Gastroesophageal sphincter (tissue), 4 donors: ENCODE data around the gene UPP1. TPM values are rescaled to one million over a fixed set of nuclear protein-coding genes. Genes with fewer than 3 reads are reported as not detected.
"Not testable (repeated sequence)": the region's sequence is repeated elsewhere in the genome, so short reads cannot be mapped to it uniquely, and the experiment has no call there.

Experiments used
- ATAC-seq: fragments of 150-250 bp; one replicate; pipeline ENCODE4 v1.9.1; 2016; ENCODE audit warnings: mild to moderate bottlenecking, moderate library complexity
- H3K27ac ChIP-seq, 4 donors: fragments of 200-600 bp; sonication (generic) in 3 of 4; 1 replicate in 3 of 4; 2 replicates in 1 of 4; pipeline ENCODE4 v1.5.1; 2016 to 2019
- H3K27me3 ChIP-seq: fragments of 200-600 bp; sonication (generic); one replicate; pipeline ENCODE4 v1.5.1; 2019
- H3K36me3 ChIP-seq, 2 donors: fragments of 200-600 bp; sonication (generic); one replicate each; pipeline ENCODE4 v1.5.1; 2019; ENCODE audit warnings: control low read depth in 1 of 2
- H3K4me1 ChIP-seq, 3 donors: fragments of 200-600 bp; sonication (generic); 1 replicate in 2 of 3; 2 replicates in 1 of 3; pipeline ENCODE4 v1.5.1; 2016 to 2019; ENCODE audit warnings: control low read depth in 2 of 3
- H3K4me3 ChIP-seq, 2 donors: fragments of 200-600 bp; sonication (generic); one replicate each; pipeline ENCODE4 v1.5.1; 2019; ENCODE audit warnings: mild to moderate bottlenecking in 1 of 2, moderate library complexity in 1 of 2
- H3K9me3 ChIP-seq, 3 donors: fragments of 200-600 bp; sonication (generic); one replicate each; pipeline ENCODE4 v1.5.1; 2017 to 2019; ENCODE audit warnings: control low read depth in 2 of 3
- CTCF ChIP-seq, 4 experiments: fragments of 200-600 bp in 2 of 4; fragments of 450-650 bp in 2 of 4; sonication (generic) in 1 of 4; IDR thresholded peaks; one replicate each; pipeline ENCODE4 v1.5.1; 2017 to 2019; ENCODE audit warnings: antibody characterized with exemption in 4 of 4, mild to moderate bottlenecking in 2 of 4, moderate library complexity in 2 of 4
- EP300 ChIP-seq: sonication (generic); formaldehyde crosslinking; IDR thresholded peaks from one replicate; pipeline ENCODE4 v1.6.1; 2017; ENCODE audit warnings: antibody characterized with exemption, mild to moderate bottlenecking
- POLR2A ChIP-seq, 2 donors: fragments of 450-650 bp; IDR thresholded peaks; one replicate each; pipeline ENCODE4 v1.6.1; 2017; ENCODE audit warnings: antibody characterized with exemption in 2 of 2, mild to moderate bottlenecking in 2 of 2, moderate library complexity in 1 of 2
- POLR2AphosphoS5 ChIP-seq: sonication (generic); formaldehyde crosslinking; IDR thresholded peaks from one replicate; pipeline ENCODE4 v1.6.1; 2017; ENCODE audit warnings: antibody characterized with exemption
- WGBS, 2 donors: methylation state at CpG; one replicate each; pipeline ENCODE4 v1.1.5; 2018; ENCODE audit warnings: low coverage in 1 of 2; 5-methylcytosine and 5-hydroxymethylcytosine counted together
- total RNA-seq, 4 donors: library from RNA; depleted of rRNA; stranded (reverse); fragments of >200 nt; gene quantifications; one replicate each; pipeline ENCODE4 v1.1.0, GENCODE V29; 2016

Gene UPP1
- total RNA-seq, 4 donors from 2014 or later: 6.1 to 27.6 (median 12.0) TPM

- Histone ChIP-seq H3K27me3 (no peaks in the 10 kb centered on the region), H3K4me1 (peaks cover 0 to 9% (median 0%) of the 10 kb centered on the region in 3 donors), H3K27ac (no peak overlapping the region), H3K9me3 (no peaks in the 10 kb centered on the region), H3K4me3 (no peak overlapping the region), H3K36me3 (no peaks in the 10 kb centered on the region)
- no peak for ATAC-seq
- TF ChIP-seq POLR2AphosphoS5: no peak
- TF ChIP-seq EP300: no peak
- no peak for TF ChIP-seq POLR2A (IDR thresholded peaks at IDR 0.05)
- TF ChIP-seq CTCF (IDR thresholded peaks at IDR 0.05): no peak
- WGBS, 2 donors: 64% methylated on average over 3 of the region's 3 CpGs; no CpG with 5 or more reads in 1 of the 2 donors
Observed at GRCh38 chr7:48139459-48139858, 50.4 kb downstream of the UPP1 start.

- no peaks in the 10 kb centered on the region for H3K9me3 ChIP-seq
- H3K4me1 ChIP-seq: peaks cover 0 to 9% (median 0%) of the 10 kb centered on the region in 3 donors
- TF ChIP-seq POLR2A (IDR thresholded peaks at IDR 0.05): no peak
- TF ChIP-seq EP300: no peak
- TF ChIP-seq CTCF (IDR thresholded peaks at IDR 0.05): no peak
- no peak for TF ChIP-seq POLR2AphosphoS5
- no peak overlapping the region for H3K27ac ChIP-seq
- ATAC-seq: no peak
- WGBS, 2 donors: 76 to 79% methylated on average over 6 of the region's 7 CpGs
- H3K27me3 ChIP-seq: no peaks in the 10 kb centered on the region
- no peak overlapping the region for H3K4me3 ChIP-seq
- H3K36me3 ChIP-seq: no peaks in the 10 kb centered on the region
Observed at GRCh38 chr7:48140001-48140681, 51.1 kb downstream of the UPP1 start.

GRCh38 chr7:48141521-48141920 is 52.5 kb downstream of the UPP1 start:
- TF ChIP-seq POLR2AphosphoS5 (no peak), POLR2A (IDR thresholded peaks at IDR 0.05) (no peak), EP300 (no peak), CTCF (IDR thresholded peaks at IDR 0.05) (no peak)
- ATAC-seq: no peak
- 14 to 20% methylated on average over 1 of the region's 1 CpG for WGBS, 2 donors
- Histone ChIP-seq H3K36me3 (no peaks in the 10 kb centered on the region), H3K4me3 (no peak overlapping the region), H3K27me3 (no peaks in the 10 kb centered on the region), H3K27ac (no peak overlapping the region), H3K9me3 (no peaks in the 10 kb centered on the region), H3K4me1 (peaks cover 0 to 9% (median 0%) of the 10 kb centered on the region in 3 donors)

- no peak overlapping the region for H3K4me3 ChIP-seq
- TF ChIP-seq POLR2A (IDR thresholded peaks at IDR 0.05): no peak
- TF ChIP-seq EP300: no peak
- TF ChIP-seq POLR2AphosphoS5: no peak
- no peak for TF ChIP-seq CTCF (IDR thresholded peaks at IDR 0.05)
- no peaks in the 10 kb centered on the region for H3K36me3 ChIP-seq
- peaks cover 9% of the 10 kb centered on the region for H3K27me3 ChIP-seq
- H3K27ac ChIP-seq: no peak overlapping the region
- no peaks in the 10 kb centered on the region for H3K9me3 ChIP-seq
- WGBS, 2 donors: 39 to 47% methylated on average over 4 of the region's 4 CpGs
- H3K4me1 ChIP-seq: peaks cover 0 to 9% (median 0%) of the 10 kb centered on the region in 3 donors
- ATAC-seq: no peak
Observed at GRCh38 chr7:48144291-48144768, 55.3 kb downstream of the UPP1 start.

- no peak for ATAC-seq
- H3K27me3 ChIP-seq: peaks cover 9% of the 10 kb centered on the region
- H3K9me3 ChIP-seq: no peaks in the 10 kb centered on the region
- H3K4me1 ChIP-seq: no peaks in the 10 kb centered on the region
- H3K36me3 ChIP-seq: no peaks in the 10 kb centered on the region
- no peak overlapping the region for H3K27ac ChIP-seq
- H3K4me3 ChIP-seq: no peak overlapping the region
- TF ChIP-seq POLR2AphosphoS5: no peak
- WGBS, 2 donors: 69 to 93% methylated on average over 4 of the region's 4 CpGs
Observed at GRCh38 chr7:48147078-48147591, 58.1 kb downstream of the UPP1 start.

GRCh38 chr7:48147690-48148089 is 58.6 kb downstream of the UPP1 start:
- not testable (repeated sequence) for ATAC-seq, H3K4me3 ChIP-seq, H3K27ac ChIP-seq, H3K36me3 ChIP-seq, H3K27me3 ChIP-seq, H3K4me1 ChIP-seq, H3K9me3 ChIP-seq
- WGBS, 2 donors: 65% methylated on average over 7 of the region's 7 CpGs; no CpG with 5 or more reads in 1 of the 2 donors
